ENCODE measurements around the gene ITPK1. TPM values are rescaled to one million over a fixed set of nuclear protein-coding genes. Genes with fewer than 3 reads are reported as not detected.

Gene ITPK1
- total and polyA plus RNA-seq, 2 donors (not counting 3 experiments of a cell fraction or from before 2014, with no cell fraction given): 39.6 to 51.8 TPM

GRCh38 chr14:93110856-93111419 lies 4.8 kb downstream of the ITPK1 start:
- DNase-seq (ENCODE audit: low read depth, low spot score): no peak
- H3K27me3 ChIP-seq (ENCODE audit: control insufficient read depth in 2 of 2, insufficient read depth in 2 of 2, low read length in 2 of 2): no peaks in the 10 kb centered on the region
- ChIA-PET POLR2A (no interaction called here), CTCF (interaction anchor here (0.6 to 1.4 kb wide), 4 partner anchors 14 to 159 kb away, joined by 3 to 4 read pairs (median 3); no protein-coding TSS in a partner anchor)
- no peak overlapping the region for H3K4me2 ChIP-seq (ENCODE audit: insufficient read depth, low read length)
- H3K9me3 ChIP-seq (replicated peaks; ENCODE audit: control insufficient read depth, insufficient read depth, low read length): no peaks in the 10 kb centered on the region
- intact Hi-C loops (cut with micrococcal nuclease): loop anchor here (5.0 to 10.0 kb wide), 4 partner anchors 139 to 506 kb away; partner anchors contain the start of genes BTBD7 and GOLGA5
- H3K9ac ChIP-seq (replicated peaks; ENCODE audit: extremely low read depth, insufficient read depth, low read length): no peak overlapping the region
- H3K4me3 ChIP-seq (replicated peaks in 1 of 3; ENCODE audit: insufficient read depth in 1 of 3, low read depth in 1 of 3, low read length in 3 of 3): no peak overlapping the region
- no TSS peak for BruUV-seq (replicated peaks)
- no peak overlapping the region for H2AFZ ChIP-seq (ENCODE audit: low read depth, low read length)
- H3K36me3 ChIP-seq (ENCODE audit: control insufficient read depth in 2 of 2, extremely low read depth in 1 of 2, insufficient read depth in 2 of 2, low read length in 2 of 2): no peaks in the 10 kb centered on the region
- dilution Hi-C loops (cut with MboI; ENCODE audit: extremely low pct_ligation_motif_present, low sequenced_read_pairs): no loop called here
- FAIRE-seq: no peak
- peaks cover 7% of the 10 kb centered on the region for H3K4me1 ChIP-seq (ENCODE audit: control insufficient read depth, extremely low read depth, insufficient read depth, low read length)
- H4K20me1 ChIP-seq (replicated peaks; ENCODE audit: control insufficient read depth, extremely low read depth, insufficient read depth, low read length): no peaks in the 10 kb centered on the region
- no peak overlapping the region for H3K27ac ChIP-seq (ENCODE audit: insufficient read depth, low read depth, low read length)
- TF ChIP-seq CTCF (IDR thresholded peaks at IDR 0.05; ENCODE audit: extremely low read depth in 1 of 2, insufficient read depth in 1 of 2, low read depth in 1 of 2, low read length in 2 of 2) (no peak), EZH2 (IDR thresholded peaks at IDR 0.05; ENCODE audit: borderline replicate concordance, low read depth, low read length, severe bottlenecking) (no peak), JUN (IDR thresholded peaks at IDR 0.05; ENCODE audit: borderline replicate concordance, insufficient read depth, insufficient read length, low read depth) (no peak), GATA2 (IDR thresholded peaks at IDR 0.05; ENCODE audit: insufficient read depth, insufficient read length, low read depth, low read length) (no peak), POLR2A (IDR thresholded peaks at IDR 0.05; ENCODE audit: low read depth, low read length) (no peak), POLR2AphosphoS5 (IDR thresholded peaks at IDR 0.05; ENCODE audit: insufficient read depth, low read depth, low read length) (no peak), MAX (IDR thresholded peaks at IDR 0.05; ENCODE audit: insufficient read depth, insufficient read length) (no peak), MYC (IDR thresholded peaks at IDR 0.05; ENCODE audit: low read depth, low read length) (no peak), FOS (IDR thresholded peaks at IDR 0.05; ENCODE audit: borderline replicate concordance, insufficient read depth, low read length) (no peak)
- peaks cover 4% of the 10 kb centered on the region for H3K79me2 ChIP-seq (ENCODE audit: control insufficient read depth, insufficient read depth, low read length)
- H3K9me1 ChIP-seq (replicated peaks; ENCODE audit: control insufficient read depth, extremely low read depth, insufficient read depth, low read length): no peaks in the 10 kb centered on the region
